Lung (tissue), 12 donors: Measurements from ENCODE around the gene LHX2. TPM values are rescaled to one million over a fixed set of nuclear protein-coding genes. Genes with fewer than 3 reads are reported as not detected.

Experiments used
- ATAC-seq: fragments of 200-7000 bp; cut with Tn5 transposase; one replicate; pipeline ENCODE4 v1.9.1; 2020; ENCODE audit warnings: moderate number of reproducible peaks; ENCODE audit not compliant: insufficient read depth, low FRiP score
- DNase-seq, 3 donors: peaks; one replicate each; pipeline ENCODE4 v3.0.0-alpha.2; 2013 to 2017
- H3K27ac ChIP-seq, 2 donors: one replicate each; pipeline ENCODE4 v1.5.1; 2013; ENCODE audit warnings: mild to moderate bottlenecking in 2 of 2, moderate library complexity in 2 of 2, control low read depth in 1 of 2, inconsistent platforms in 1 of 2, low read depth in 1 of 2, low read length in 1 of 2
- H3K27me3 ChIP-seq, 3 donors: one replicate each; pipeline ENCODE4 v1.5.1; 2013; ENCODE audit warnings: low read length in 2 of 3; ENCODE audit not compliant: control insufficient read depth in 3 of 3, insufficient read depth in 3 of 3
- H3K36me3 ChIP-seq, 4 donors: one replicate each; pipeline ENCODE4 v1.5.1; 2013; ENCODE audit warnings: low read length in 4 of 4, mild to moderate bottlenecking in 1 of 4, moderate library complexity in 1 of 4; ENCODE audit not compliant: control insufficient read depth in 4 of 4, insufficient read depth in 4 of 4
- H3K4me1 ChIP-seq, 5 donors: one replicate each; pipeline ENCODE4 v1.5.1; 2013; ENCODE audit warnings: low read length in 5 of 5, mild to moderate bottlenecking in 2 of 5, moderate library complexity in 1 of 5; ENCODE audit not compliant: control insufficient read depth in 5 of 5, insufficient read depth in 5 of 5
- H3K4me3 ChIP-seq: one replicate; pipeline ENCODE4 v1.5.1; 2013; ENCODE audit warnings: mild to moderate bottlenecking, control low read depth, moderate library complexity
- H3K9ac ChIP-seq, 2 donors: one replicate each; pipeline ENCODE4 v1.5.1; 2013; ENCODE audit warnings: low read length in 2 of 2, control low read depth in 1 of 2; ENCODE audit not compliant: insufficient read depth in 1 of 2
- H3K9me3 ChIP-seq, 4 donors: one replicate each; pipeline ENCODE4 v1.5.1; 2013; ENCODE audit warnings: low read length in 3 of 4, mild to moderate bottlenecking in 1 of 4, moderate library complexity in 1 of 4; ENCODE audit not compliant: control insufficient read depth in 4 of 4, insufficient read depth in 3 of 4
- WGBS, 2 donors: extraction: QIAGEN DNeasy Blood & Tissue Kit; methylation state at CpG; one replicate each; pipeline ENCODE4 v1.1.7; 2013; 5-methylcytosine and 5-hydroxymethylcytosine counted together
- polyA plus RNA-seq, 2 donors: library from polyadenylated mRNA; stranded (reverse); fragments of 200-250 nt; gene quantifications; one replicate each; pipeline ENCODE4 v1.2.1, GENCODE V29; 2013
- total RNA-seq, 2 donors: library from RNA; depleted of rRNA in 1 of 2; stranded (reverse); fragments of >200 nt in 1 of 2; gene quantifications; one replicate each; pipeline ENCODE4 v1.2.1, GENCODE V29; 2014 to 2021
- TF ChIP-seq, protein P1 (sequence below): IDR thresholded peaks from 2 replicates; pipeline ENCODE4 v1.5.1; 2012; ENCODE audit warnings: mild to moderate bottlenecking; ENCODE audit errors: control extremely low read depth, extremely low read depth
- donor health status: control.
- donor health status: control.
- donor health status: Bipolar disorder and iron deficiency.
- donor health status: healthy.
- donor health status: DM: yes; HTN: yes; CAD: no.

Gene LHX2
- total and polyA plus RNA-seq, 4 donors: 0.07 to 0.31 TPM; not detected in 2

DNA sequence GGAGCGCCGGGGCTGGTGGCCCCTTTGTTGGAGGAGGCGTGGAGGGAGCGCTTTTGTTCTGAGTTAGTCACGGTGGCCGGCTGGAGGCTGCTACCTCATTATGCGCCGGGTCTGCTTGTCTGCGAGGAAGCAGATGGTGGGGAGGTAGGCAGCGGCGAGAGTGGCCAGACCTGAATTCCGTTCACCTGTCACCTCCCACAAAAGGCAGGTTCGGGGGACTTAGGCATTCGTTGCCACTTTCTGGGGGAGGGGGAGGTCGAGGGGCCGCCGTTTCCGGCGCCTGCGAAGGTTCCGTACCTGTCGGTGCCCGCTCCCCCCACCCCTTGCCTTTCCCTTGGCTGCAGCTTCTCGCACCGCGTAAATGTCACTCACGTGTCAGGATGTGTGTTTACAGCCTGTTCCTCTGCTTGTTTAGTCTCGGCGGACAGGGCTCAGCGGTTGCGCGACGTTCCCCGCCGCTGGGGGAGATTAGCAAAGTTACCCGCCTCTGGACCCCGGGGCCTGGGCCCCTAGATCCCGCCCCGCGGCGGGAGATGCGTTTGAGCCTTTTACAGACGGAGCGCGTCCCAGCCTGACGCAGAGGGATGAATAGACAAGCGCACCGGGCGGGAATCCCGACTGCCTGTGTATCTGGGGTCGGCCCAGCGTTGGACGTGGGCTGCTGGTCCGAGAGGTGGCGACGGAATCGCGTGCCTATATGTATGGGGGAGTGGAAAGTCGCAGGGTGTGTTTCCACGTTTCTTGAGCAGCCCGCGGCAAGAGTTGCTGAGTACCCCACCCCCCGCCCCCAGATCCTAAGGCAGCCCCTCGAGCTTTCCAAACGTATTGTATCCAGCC is 2.7 kb upstream of the LHX2 start:
- Histone ChIP-seq H3K9me3 (peaks cover 0 to 18% (median 0%) of the 10 kb centered on the region in 4 donors), H3K36me3 (no peaks in the 10 kb centered on the region), H3K9ac (no peak overlapping the region), H3K4me3 (no peak overlapping the region), H3K4me1 (peaks cover 0 to 23% (median 9%) of the 10 kb centered on the region in 5 donors), H3K27ac (no peak overlapping the region), H3K27me3 (peaks cover 22 to 89% (median 83%) of the 10 kb centered on the region in 3 donors)
- DNase-seq (no peak), ATAC-seq (no peak)
- WGBS, 2 donors: 2 to 3% methylated on average over 65 of the region's 65 CpGs
- TF ChIP-seq, protein P1, sequence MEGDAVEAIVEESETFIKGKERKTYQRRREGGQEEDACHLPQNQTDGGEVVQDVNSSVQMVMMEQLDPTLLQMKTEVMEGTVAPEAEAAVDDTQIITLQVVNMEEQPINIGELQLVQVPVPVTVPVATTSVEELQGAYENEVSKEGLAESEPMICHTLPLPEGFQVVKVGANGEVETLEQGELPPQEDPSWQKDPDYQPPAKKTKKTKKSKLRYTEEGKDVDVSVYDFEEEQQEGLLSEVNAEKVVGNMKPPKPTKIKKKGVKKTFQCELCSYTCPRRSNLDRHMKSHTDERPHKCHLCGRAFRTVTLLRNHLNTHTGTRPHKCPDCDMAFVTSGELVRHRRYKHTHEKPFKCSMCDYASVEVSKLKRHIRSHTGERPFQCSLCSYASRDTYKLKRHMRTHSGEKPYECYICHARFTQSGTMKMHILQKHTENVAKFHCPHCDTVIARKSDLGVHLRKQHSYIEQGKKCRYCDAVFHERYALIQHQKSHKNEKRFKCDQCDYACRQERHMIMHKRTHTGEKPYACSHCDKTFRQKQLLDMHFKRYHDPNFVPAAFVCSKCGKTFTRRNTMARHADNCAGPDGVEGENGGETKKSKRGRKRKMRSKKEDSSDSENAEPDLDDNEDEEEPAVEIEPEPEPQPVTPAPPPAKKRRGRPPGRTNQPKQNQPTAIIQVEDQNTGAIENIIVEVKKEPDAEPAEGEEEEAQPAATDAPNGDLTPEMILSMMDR: no peak

GRCh38 chr9:124009531-124010217 is 1.9 kb upstream of the LHX2 start:
- H3K4me1 ChIP-seq: peaks cover 0 to 23% (median 9%) of the 10 kb centered on the region in 5 donors
- 8% methylated on average over 29 of the region's 29 CpGs for WGBS, 2 donors

GRCh38 chr9:124010303-124010664 is 1.3 kb upstream of the LHX2 start:
- Histone ChIP-seq H3K27me3 (peaks cover 22 to 87% (median 82%) of the 10 kb centered on the region in 3 donors), H3K36me3 (no peaks in the 10 kb centered on the region), H3K27ac (no peak overlapping the region), H3K9me3 (peaks cover 0 to 22% (median 0%) of the 10 kb centered on the region in 4 donors), H3K9ac (no peak overlapping the region), H3K4me1 (peaks cover 0 to 23% (median 9%) of the 10 kb centered on the region in 5 donors), H3K4me3 (no peak overlapping the region)
- ATAC-seq (no peak), DNase-seq (no peak)
- TF ChIP-seq, protein P1: no peak
- 16 to 18% methylated on average over 9 of the region's 9 CpGs for WGBS, 2 donors

More at GRCh38 chr9:124009531-124010217, 1.9 kb upstream of the LHX2 start:
- Histone ChIP-seq H3K9ac (no peak overlapping the region), H3K9me3 (peaks cover 0 to 18% (median 0%) of the 10 kb centered on the region in 4 donors), H3K27ac (no peak overlapping the region), H3K27me3 (peaks cover 22 to 89% (median 83%) of the 10 kb centered on the region in 3 donors), H3K4me3 (no peak overlapping the region), H3K36me3 (no peaks in the 10 kb centered on the region)
- ATAC-seq (no peak), DNase-seq (no peak)
- TF ChIP-seq, protein P1: no peak
